GM12878 (cell line): Measurements from ENCODE around the gene NDUFB2. TPM values are rescaled to one million over a fixed set of nuclear protein-coding genes. Genes with fewer than 3 reads are reported as not detected.

Source experiments
- BMI1 ChIP-seq: fragments of 450-650 bp; IDR thresholded peaks from 2 replicates; pipeline ENCODE4 v1.6.1; 2016; ENCODE audit warnings: mild to moderate bottlenecking, moderate library complexity, borderline replicate concordance
- CEBPZ ChIP-seq: fragments of 150-350 bp; IDR thresholded peaks from 2 replicates; pipeline ENCODE4 v1.6.1; 2016; ENCODE audit warnings: low read depth, low read length
- DPF2 ChIP-seq: fragments of 450-650 bp; IDR thresholded peaks from 2 replicates; pipeline ENCODE4 v1.6.1; 2017; ENCODE audit warnings: mild to moderate bottlenecking
- EGR1 ChIP-seq, 2 experiments: IDR thresholded peaks; 1 replicate in 1 of 2; 2 replicates in 1 of 2; pipeline ENCODE4 v1.6.1; 2011 to 2012; ENCODE audit warnings: low read depth in 2 of 2, low read length in 2 of 2, borderline replicate concordance in 1 of 2, mild to moderate bottlenecking in 1 of 2, moderate library complexity in 1 of 2
- EP300 ChIP-seq, 2 experiments: fragments of 150-350 bp in 1 of 2; IDR thresholded peaks; 2 replicates each; pipeline ENCODE4 v1.6.1; 2011 to 2012; ENCODE audit warnings: low read depth in 2 of 2, low read length in 2 of 2, borderline replicate concordance in 1 of 2, improper control_type of control experiment in 1 of 2, inconsistent platforms in 1 of 2; ENCODE audit not compliant: control insufficient read depth in 1 of 2
- FOXM1 ChIP-seq: IDR thresholded peaks from 2 replicates; pipeline ENCODE4 v1.6.1; 2012; ENCODE audit warnings: low read depth, mild to moderate bottlenecking, inconsistent platforms, low read length, moderate library complexity
- KAT2A ChIP-seq: conservative IDR thresholded peaks from 2 replicates; pipeline ENCODE4 v1.6.1; 2011; ENCODE audit warnings: low read depth, low read length; ENCODE audit not compliant: control insufficient read depth
- LARP7 ChIP-seq: fragments of 450-650 bp; IDR thresholded peaks from 2 replicates; pipeline ENCODE4 v1.6.1; 2017; ENCODE audit warnings: mild to moderate bottlenecking
- MAX ChIP-seq: IDR thresholded peaks from 2 replicates; pipeline ENCODE4 v1.6.1; 2012; ENCODE audit warnings: low read depth, low read length, improper control_type of control experiment
- MXI1 ChIP-seq: fragments of 150-350 bp; IDR thresholded peaks from 2 replicates; pipeline ENCODE4 v1.6.1; 2011; ENCODE audit warnings: low read depth, mild to moderate bottlenecking, inconsistent platforms, low read length, improper control_type of control experiment
- NRF1 ChIP-seq: conservative IDR thresholded peaks from 2 replicates; pipeline ENCODE4 v1.6.1; 2011; ENCODE audit warnings: mild to moderate bottlenecking, low read depth, low read length, improper control_type of control experiment
- POLR2AphosphoS5 ChIP-seq: IDR thresholded peaks from 2 replicates; pipeline ENCODE4 v1.6.1; 2011; ENCODE audit warnings: mild to moderate bottlenecking, low read length, inconsistent platforms
- RCOR1 ChIP-seq: conservative IDR thresholded peaks from 2 replicates; pipeline ENCODE4 v1.6.1; 2012; ENCODE audit warnings: low read depth, low read length, improper control_type of control experiment
- RFX5 ChIP-seq: IDR thresholded peaks from 2 replicates; pipeline ENCODE4 v1.6.1; 2011; ENCODE audit warnings: low read depth, low read length, improper control_type of control experiment
- SIX5 ChIP-seq: IDR thresholded peaks from 2 replicates; pipeline ENCODE4 v1.6.1; 2011; ENCODE audit warnings: mild to moderate bottlenecking, low read depth, low read length, moderate library complexity; ENCODE audit not compliant: severe bottlenecking
- SKIL ChIP-seq: fragments of 450-650 bp; IDR thresholded peaks from 2 replicates; pipeline ENCODE4 v1.6.1; 2017; ENCODE audit warnings: mild to moderate bottlenecking, low read depth, inconsistent platforms; ENCODE audit not compliant: poor library complexity, severe bottlenecking
- SREBF2 ChIP-seq: IDR thresholded peaks from 2 replicates; pipeline ENCODE4 v1.6.1; 2012; ENCODE audit warnings: mild to moderate bottlenecking, low read length
- STAT1 ChIP-seq: fragments of 450-650 bp; conservative IDR thresholded peaks from 2 replicates; pipeline ENCODE4 v1.6.1; 2014; ENCODE audit warnings: antibody characterized with exemption, mild to moderate bottlenecking
- ZBTB40 ChIP-seq: fragments of 450-650 bp; IDR thresholded peaks from 2 replicates; pipeline ENCODE4 v1.6.1; 2016; ENCODE audit warnings: mild to moderate bottlenecking, moderate library complexity, borderline replicate concordance
- ZNF274 ChIP-seq: IDR thresholded peaks from one replicate; pipeline ENCODE4 v1.8.0; 2011; ENCODE audit not compliant: insufficient read length, insufficient read depth
- polyA plus RNA-seq, 11 experiments: library from polyadenylated mRNA; depleted of rRNA in 4 of 11; unstranded in 6 of 11; stranded (reverse) in 5 of 11; fragments of >200 nt; fragmentation: Nextera tagmentation in 4 of 11; fragmentation: Illumina TruSeq in 1 of 11; extraction: Ambion mirVana in 4 of 11; extraction: Trizol in 1 of 11; gene quantifications; 1 replicate in 1 of 11; 2 replicates in 10 of 11; pipeline versions ENCODE4 v1.2.1 to v1.2.3, GENCODE V29; 2011 to 2016; ENCODE audit warnings: inconsistent platforms in 2 of 11, missing spikeins in 2 of 11, low read depth in 1 of 11
- total RNA-seq, 4 experiments: library from RNA; depleted of rRNA in 3 of 4; stranded (reverse); fragments of >200 nt in 3 of 4; fragmentation: Illumina TruSeq in 1 of 4; extraction: Trizol in 1 of 4; gene quantifications; 2 replicates each; pipeline versions ENCODE4 v1.2.1 to v1.2.3, GENCODE V29; 2013 to 2021

Gene NDUFB2
- total and polyA plus RNA-seq, 10 of the 15 experiments (the other 5 are each of a cell fraction or from before 2014, with no cell fraction given), result 109 to 1,236 (median 323) TPM

- TF ChIP-seq SKIL (no peak), LARP7 (peak; percentile 86), STAT1 (peak; percentile 94; the same call in 1 of the 2 replicates), MAX (peak; percentile 81), ZNF274 (no peak), RFX5 (no peak), RCOR1 (no peak), FOXM1 (no peak), SIX5 (peak; percentile 72), SREBF2 (no peak), ZBTB40 (no peak), POLR2AphosphoS5 (peak; percentile 79; the same call in 1 of the 2 replicates), EP300 (IDR thresholded peaks at IDR 0.05; ENCODE audit: borderline replicate concordance in 1 of 2, control insufficient read depth in 1 of 2, low read depth in 2 of 2, low read length in 2 of 2) (no peak), BMI1 (no peak), CEBPZ (no peak), EGR1 (IDR thresholded peaks at IDR 0.05; ENCODE audit: borderline replicate concordance in 1 of 2, low read depth in 2 of 2, low read length in 2 of 2) (peak in 1 of 2 experiments; percentile 9; a peak in 1 of 3 replicates), MXI1 (peak; percentile 51; the same call in 1 of the 2 replicates), KAT2A (no peak), NRF1 (peak; percentile 28; the same call in 1 of the 2 replicates), DPF2 (peak; percentile 58; the same call in 1 of the 2 replicates)
Measured at GRCh38 chr7:140696680-140697446, at the start of gene NDUFB2 (continued).
